SJCRH30 (cell line): Measurements from ENCODE around the gene CHD5. TPM values are rescaled to one million over a fixed set of nuclear protein-coding genes. Genes with fewer than 3 reads are reported as not detected.

Experiments
- DNase-seq, 2 experiments: peaks; one replicate each; pipeline ENCODE4 v3.0.0-alpha.2; 2015 to 2020
- H3K27ac ChIP-seq: fragments of 250-450 bp; sonication (Bioruptor Pico); 2 replicates; pipeline ENCODE4 v1.5.1; 2020; ENCODE audit warnings: mild to moderate bottlenecking, moderate library complexity
- H3K27me3 ChIP-seq: fragments of 250-450 bp; sonication (Bioruptor Pico); 2 replicates; pipeline ENCODE4 v1.5.1; 2020; ENCODE audit warnings: mild to moderate bottlenecking, moderate library complexity
- H3K36me3 ChIP-seq: fragments of 250-450 bp; sonication (Bioruptor Pico); 2 replicates; pipeline ENCODE4 v1.5.1; 2020; ENCODE audit warnings: mild to moderate bottlenecking, moderate library complexity
- H3K4me1 ChIP-seq: fragments of 250-450 bp; sonication (Bioruptor Pico); 2 replicates; pipeline ENCODE4 v1.5.1; 2020; ENCODE audit warnings: mild to moderate bottlenecking, moderate library complexity
- H3K4me3 ChIP-seq: fragments of 250-450 bp; sonication (Bioruptor Pico); 2 replicates; pipeline ENCODE4 v1.5.1; 2020; ENCODE audit warnings: mild to moderate bottlenecking, moderate library complexity
- H3K9me3 ChIP-seq: fragments of 250-450 bp; sonication (Bioruptor Pico); replicated peaks from 2 replicates; pipeline ENCODE4 v1.5.1; 2020; ENCODE audit warnings: mild to moderate bottlenecking, moderate library complexity
- total RNA-seq: library from RNA; depleted of rRNA; stranded (reverse); fragments of >200 nt; shearing (Covaris generic); gene quantifications from 2 replicates; pipeline ENCODE4 v1.2.3, GENCODE V29; 2014

CHD5 gene
- total RNA-seq, 1 experiment from 2014 or later = 0.06 TPM

GRCh38 chr1:6097117-6097595 is 83.0 kb downstream of the CHD5 start:
- Histone ChIP-seq H3K4me1 (no peaks in the 10 kb centered on the region), H3K9me3 (no peaks in the 10 kb centered on the region), H3K27ac (no peak overlapping the region), H3K4me3 (no peak overlapping the region), H3K36me3 (no peaks in the 10 kb centered on the region), H3K27me3 (peaks cover 70% of the 10 kb centered on the region)
- no peak for DNase-seq

GRCh38 chr1:6096243-6097116 is 83.6 kb downstream of the CHD5 start:
- Histone ChIP-seq H3K4me3 (no peak overlapping the region), H3K36me3 (no peaks in the 10 kb centered on the region), H3K27ac (no peak overlapping the region), H3K4me1 (no peaks in the 10 kb centered on the region), H3K27me3 (peaks cover 72% of the 10 kb centered on the region), H3K9me3 (no peaks in the 10 kb centered on the region)
- DNase-seq = no peak

- no peak overlapping the region for H3K4me3 ChIP-seq
- H3K27me3 ChIP-seq = peaks cover 71% of the 10 kb centered on the region
- no peaks in the 10 kb centered on the region for H3K36me3 ChIP-seq
- H3K9me3 ChIP-seq = no peaks in the 10 kb centered on the region
- DNase-seq = no peak
- no peak overlapping the region for H3K27ac ChIP-seq
- H3K4me1 ChIP-seq = no peaks in the 10 kb centered on the region
Measured at GRCh38 chr1:6095511-6096242, 84.4 kb downstream of the CHD5 start.

GRCh38 chr1:6094801-6095505 is 85.2 kb downstream of the CHD5 start:
- no peaks in the 10 kb centered on the region for H3K9me3 ChIP-seq
- no peaks in the 10 kb centered on the region for H3K4me1 ChIP-seq
- no peak overlapping the region for H3K4me3 ChIP-seq
- H3K27ac ChIP-seq = no peak overlapping the region
- H3K36me3 ChIP-seq = no peaks in the 10 kb centered on the region
- peaks cover 69% of the 10 kb centered on the region for H3K27me3 ChIP-seq
- no peak for DNase-seq

- H3K27me3 ChIP-seq = peaks cover 69% of the 10 kb centered on the region
- H3K4me1 ChIP-seq = no peaks in the 10 kb centered on the region
Measured at GRCh38 chr1:6094246-6094645, 85.9 kb downstream of the CHD5 start.

GRCh38 chr1:6093611-6094010 is 86.5 kb downstream of the CHD5 start:
- Histone ChIP-seq H3K9me3 (no peaks in the 10 kb centered on the region), H3K4me3 (no peak overlapping the region), H3K27me3 (peaks cover 70% of the 10 kb centered on the region), H3K4me1 (no peaks in the 10 kb centered on the region), H3K36me3 (no peaks in the 10 kb centered on the region), H3K27ac (no peak overlapping the region)
- DNase-seq = no peak

More at GRCh38 chr1:6094246-6094645, 85.9 kb downstream of the CHD5 start:
- H3K4me3 ChIP-seq = no peak overlapping the region
- DNase-seq = no peak
- no peaks in the 10 kb centered on the region for H3K36me3 ChIP-seq
- H3K9me3 ChIP-seq = no peaks in the 10 kb centered on the region
- H3K27ac ChIP-seq = no peak overlapping the region

- Histone ChIP-seq H3K4me3 (no peak overlapping the region), H3K36me3 (no peaks in the 10 kb centered on the region), H3K27ac (no peak overlapping the region), H3K27me3 (peaks cover 68% of the 10 kb centered on the region), H3K4me1 (no peaks in the 10 kb centered on the region), H3K9me3 (no peaks in the 10 kb centered on the region)
- DNase-seq = no peak
Measured at GRCh38 chr1:6093071-6093470, 87.0 kb downstream of the CHD5 start.

- peaks cover 68% of the 10 kb centered on the region for H3K27me3 ChIP-seq
- no peaks in the 10 kb centered on the region for H3K9me3 ChIP-seq
- no peaks in the 10 kb centered on the region for H3K36me3 ChIP-seq
- no peak overlapping the region for H3K4me3 ChIP-seq
- DNase-seq = peak; percentile 49
- H3K4me1 ChIP-seq = no peaks in the 10 kb centered on the region
- no peak overlapping the region for H3K27ac ChIP-seq
Measured at GRCh38 chr1:6092211-6092610, 87.9 kb downstream of the CHD5 start.

- Histone ChIP-seq H3K36me3 (no peaks in the 10 kb centered on the region), H3K27me3 (peaks cover 65% of the 10 kb centered on the region), H3K4me1 (no peaks in the 10 kb centered on the region), H3K9me3 (no peaks in the 10 kb centered on the region), H3K27ac (no peak overlapping the region), H3K4me3 (no peak overlapping the region)
- no peak for DNase-seq
Measured at GRCh38 chr1:6091823-6092109, 88.4 kb downstream of the CHD5 start.

- Histone ChIP-seq H3K36me3 (no peaks in the 10 kb centered on the region), H3K27ac (no peak overlapping the region), H3K27me3 (peaks cover 64% of the 10 kb centered on the region), H3K4me1 (no peaks in the 10 kb centered on the region), H3K9me3 (no peaks in the 10 kb centered on the region), H3K4me3 (no peak overlapping the region)
- no peak for DNase-seq
Measured at GRCh38 chr1:6090996-6091822, 88.9 kb downstream of the CHD5 start.

- H3K4me1 ChIP-seq = no peaks in the 10 kb centered on the region
- peaks cover 69% of the 10 kb centered on the region for H3K27me3 ChIP-seq
- no peaks in the 10 kb centered on the region for H3K36me3 ChIP-seq
- no peak for DNase-seq
- H3K9me3 ChIP-seq = no peaks in the 10 kb centered on the region
- no peak overlapping the region for H3K27ac ChIP-seq
- no peak overlapping the region for H3K4me3 ChIP-seq
Measured at GRCh38 chr1:6090288-6090687, 89.8 kb downstream of the CHD5 start.

- Histone ChIP-seq H3K4me1 (no peaks in the 10 kb centered on the region), H3K36me3 (no peaks in the 10 kb centered on the region), H3K27ac (no peak overlapping the region), H3K9me3 (no peaks in the 10 kb centered on the region), H3K27me3 (peaks cover 80% of the 10 kb centered on the region), H3K4me3 (no peak overlapping the region)
- no peak for DNase-seq
Measured at GRCh38 chr1:6088956-6089355, 91.2 kb downstream of the CHD5 start.

- Histone ChIP-seq H3K9me3 (no peaks in the 10 kb centered on the region), H3K27me3 (peaks cover 83% of the 10 kb centered on the region), H3K36me3 (no peaks in the 10 kb centered on the region), H3K4me3 (no peak overlapping the region), H3K27ac (no peak overlapping the region), H3K4me1 (no peaks in the 10 kb centered on the region)
- DNase-seq = no peak
Measured at GRCh38 chr1:6087958-6088357, 92.2 kb downstream of the CHD5 start.

GRCh38 chr1:6087377-6087772 is 92.7 kb downstream of the CHD5 start:
- peaks cover 82% of the 10 kb centered on the region for H3K27me3 ChIP-seq
- H3K36me3 ChIP-seq = no peaks in the 10 kb centered on the region
- no peak overlapping the region for H3K27ac ChIP-seq
- no peak overlapping the region for H3K4me3 ChIP-seq
- no peaks in the 10 kb centered on the region for H3K4me1 ChIP-seq
- H3K9me3 ChIP-seq = no peaks in the 10 kb centered on the region
- DNase-seq = no peak
